ENCODE results near the gene TMEM132E.

Gene TMEM132E

GRCh38 chr17:34637548-34638525 lies 58.5 kb downstream of the TMEM132E start:
- peaks cover 17% of the 10 kb centered on the region for H3K27me3 ChIP-seq (ENCODE audit: insufficient read depth, poor library complexity, severe bottlenecking)
- H3K27ac ChIP-seq (replicated peaks) = no peak overlapping the region
- H3K4me3 ChIP-seq (replicated peaks; ENCODE audit: insufficient read depth, low read length) = peak overlapping the region; percentile 16; the same call in 1 of the 2 replicates
- TF ChIP-seq SPI1 (IDR thresholded peaks at IDR 0.05; ENCODE audit: borderline replicate concordance, low read depth) (no peak), CTCF (IDR thresholded peaks at IDR 0.05; ENCODE audit: insufficient read depth, low read length) (peak; percentile 83)
- DNase-seq (ENCODE audit: low read depth in 1 of 2, low spot score in 1 of 2) = peak; percentile 28 to 73

- no peak for DNase-seq (ENCODE audit: low read depth in 1 of 2, low spot score in 1 of 2)
- Histone ChIP-seq H3K4me3 (replicated peaks; ENCODE audit: insufficient read depth, low read length) (no peak overlapping the region), H3K27ac (replicated peaks) (no peak overlapping the region), H3K27me3 (ENCODE audit: insufficient read depth, poor library complexity, severe bottlenecking) (peaks cover 17% of the 10 kb centered on the region)
- TF ChIP-seq SPI1 (IDR thresholded peaks at IDR 0.05; ENCODE audit: borderline replicate concordance, low read depth) = no peak
- TF ChIP-seq REST (IDR thresholded peaks at IDR 0.05; ENCODE audit: insufficient replicate concordance, low read depth) = no peak
- no peak for TF ChIP-seq CTCF (IDR thresholded peaks at IDR 0.05; ENCODE audit: insufficient read depth, low read length)
- TF ChIP-seq GABPA (IDR thresholded peaks at IDR 0.05; ENCODE audit: low read depth) = no peak
- no peak for TF ChIP-seq POLR2AphosphoS5 (IDR thresholded peaks at IDR 0.05; ENCODE audit: low read depth)
Observed at GRCh38 chr17:34638526-34639260, 59.3 kb downstream of the TMEM132E start.

GRCh38 chr17:34639706-34640425 lies 60.5 kb downstream of the TMEM132E start:
- no peak overlapping the region for H3K4me3 ChIP-seq (replicated peaks; ENCODE audit: insufficient read depth, low read length)
- no peak overlapping the region for H3K27ac ChIP-seq (replicated peaks)
- H3K27me3 ChIP-seq (ENCODE audit: insufficient read depth, poor library complexity, severe bottlenecking) = peaks cover 17% of the 10 kb centered on the region
- no peak for DNase-seq (ENCODE audit: low read depth in 1 of 2, low spot score in 1 of 2)
- no peak for TF ChIP-seq REST (IDR thresholded peaks at IDR 0.05; ENCODE audit: insufficient replicate concordance, low read depth)
- no peak for TF ChIP-seq CTCF (IDR thresholded peaks at IDR 0.05; ENCODE audit: insufficient read depth, low read length)
- no peak for TF ChIP-seq SPI1 (IDR thresholded peaks at IDR 0.05; ENCODE audit: borderline replicate concordance, low read depth)
- no peak for TF ChIP-seq GABPA (IDR thresholded peaks at IDR 0.05; ENCODE audit: low read depth)
- TF ChIP-seq POLR2AphosphoS5 (IDR thresholded peaks at IDR 0.05; ENCODE audit: low read depth) = no peak

Data from HL-60 (cell line).